ENCODE measurements around the gene FCGR2B.
"Not testable (repeated sequence)": the region's sequence is repeated elsewhere in the genome, so short reads cannot be mapped to it uniquely, and the experiment has no call there.

FCGR2B gene

DNA sequence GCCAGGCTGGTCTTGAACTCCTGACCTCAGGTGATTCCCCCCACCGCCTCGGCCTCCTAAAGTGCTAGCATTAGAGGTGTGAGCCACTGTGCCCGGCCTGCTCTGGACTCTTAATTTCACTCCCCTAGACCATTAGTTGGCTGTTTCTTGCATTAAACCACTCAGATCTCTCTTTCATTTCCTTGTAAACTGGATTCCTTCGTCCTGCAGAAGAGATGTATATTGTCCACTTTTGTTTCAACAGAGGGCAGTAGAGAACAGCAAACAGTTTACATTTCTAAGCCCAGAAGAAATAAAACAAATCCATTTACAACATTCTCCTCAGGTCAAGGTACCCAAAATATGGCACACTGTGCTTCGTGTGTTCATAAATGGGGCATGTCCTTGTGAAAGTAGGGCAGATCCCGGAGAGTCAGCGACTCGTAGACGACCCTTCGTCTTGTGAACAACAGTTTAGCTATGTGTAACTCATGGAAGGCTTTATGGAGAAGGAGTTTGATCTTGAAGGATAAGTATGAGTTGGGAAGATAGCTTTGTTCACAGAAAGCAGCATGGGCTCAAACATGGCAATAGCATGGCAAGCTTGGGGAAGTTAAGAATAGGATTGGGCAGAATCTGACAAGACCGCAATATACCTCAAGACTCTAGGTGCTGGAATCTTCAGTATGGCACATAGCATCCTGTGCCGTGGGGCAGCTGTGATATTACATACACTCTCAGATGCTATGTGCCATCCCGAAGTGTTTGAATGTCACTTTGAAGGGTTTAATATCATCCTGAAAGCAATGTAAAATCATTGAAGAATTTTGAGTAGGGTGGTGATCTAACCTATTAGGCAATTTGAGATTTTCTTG lies 15.2 kb upstream of the FCGR2B start:
- peak; percentile 38 for DNase-seq (ENCODE audit: low spot score)

DNA sequence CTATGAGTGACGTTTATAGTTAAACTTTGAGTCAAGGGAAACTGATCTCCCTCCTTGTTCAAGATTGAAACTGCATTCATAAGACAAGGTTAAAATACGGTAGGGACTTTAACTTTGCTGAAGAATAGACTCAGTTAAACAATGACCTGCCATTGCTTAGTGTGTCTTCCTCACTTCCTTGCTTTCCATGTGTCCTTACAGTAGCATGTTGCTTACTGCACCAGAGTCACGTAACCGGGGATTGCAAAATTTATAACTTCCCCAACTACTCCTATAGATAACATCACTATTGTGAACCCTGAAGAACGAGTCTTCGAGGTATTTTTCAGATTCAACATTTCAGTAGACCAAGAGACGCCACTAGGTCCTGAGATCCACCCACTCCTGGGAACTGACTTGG lies 9.4 kb upstream of the FCGR2B start:
- not testable (repeated sequence) for DNase-seq (ENCODE audit: low spot score)

DNA sequence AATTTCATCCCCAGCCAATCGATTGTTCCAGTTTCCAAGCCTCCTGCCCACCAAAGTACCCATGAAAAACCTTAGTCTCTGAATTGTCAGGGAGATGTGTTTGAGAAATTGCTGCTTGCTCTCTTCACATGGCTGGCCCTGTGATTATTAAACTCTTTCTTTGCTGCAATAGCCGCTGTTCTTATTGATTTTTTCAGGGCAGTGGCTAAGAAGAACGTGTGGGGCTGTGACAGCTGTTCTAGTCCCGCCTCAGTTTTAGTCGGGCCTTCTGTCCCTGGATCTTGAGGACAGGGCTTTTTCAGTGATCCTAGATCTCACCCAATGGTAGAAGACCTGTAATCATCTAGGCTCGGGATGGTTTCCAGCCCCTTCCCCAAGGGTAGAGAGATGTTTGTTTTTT lies 9.0 kb upstream of the FCGR2B start:
- not testable (repeated sequence) for DNase-seq (ENCODE audit: low spot score)

DNA sequence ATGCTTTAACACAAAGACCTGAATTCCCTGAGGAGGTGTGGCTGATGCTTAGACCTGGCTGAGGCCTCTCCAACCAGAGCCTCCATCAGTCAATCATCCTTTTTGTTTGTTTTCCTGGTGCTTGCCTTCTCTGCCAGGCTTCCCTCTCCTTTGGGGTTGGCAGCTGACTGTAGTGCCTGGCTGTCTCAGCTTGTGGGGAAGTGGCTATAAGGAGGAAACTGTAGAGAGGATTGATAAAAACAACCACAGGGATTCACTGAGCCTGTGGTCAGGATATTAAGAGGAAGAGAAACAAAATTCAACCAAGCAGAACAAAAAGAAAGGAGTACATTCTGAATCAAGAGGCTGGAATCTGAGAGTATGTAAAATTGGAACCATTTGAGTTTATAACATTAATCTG lies 4.4 kb upstream of the FCGR2B start:
- not testable (repeated sequence) for DNase-seq (ENCODE audit: low spot score)

DNA sequence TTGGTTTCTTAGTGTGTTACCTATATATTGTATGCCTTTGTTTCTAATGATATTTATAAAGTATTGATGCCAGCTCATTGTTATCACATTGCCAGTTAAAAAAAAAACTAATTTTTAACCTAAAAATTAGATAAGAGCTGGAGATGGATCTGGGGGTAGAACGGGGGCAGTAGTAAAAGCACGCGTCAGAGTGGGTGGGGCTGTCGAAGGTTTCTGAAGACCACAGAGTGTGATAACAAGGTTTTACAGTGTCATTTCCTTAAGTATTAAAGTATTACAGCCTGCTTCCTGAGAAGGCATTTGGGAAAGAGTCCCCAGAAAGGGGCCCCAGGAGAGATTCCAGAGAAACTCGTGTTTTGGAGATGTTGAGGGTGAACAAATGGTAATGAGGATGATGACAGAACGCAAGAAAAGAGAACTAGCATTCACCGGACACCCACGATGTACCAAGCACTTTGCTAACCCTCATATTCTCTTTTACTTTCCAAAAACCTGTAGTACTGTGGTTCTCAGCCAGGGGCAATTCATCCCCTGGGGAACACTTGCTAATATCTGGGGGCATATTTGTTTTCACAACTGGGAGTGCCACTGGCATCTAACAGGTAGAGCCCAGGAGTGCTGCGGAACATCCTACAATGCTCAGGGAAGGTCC lies 1.2 kb upstream of the FCGR2B start:
- not testable (repeated sequence) for DNase-seq (ENCODE audit: low spot score)

DNA sequence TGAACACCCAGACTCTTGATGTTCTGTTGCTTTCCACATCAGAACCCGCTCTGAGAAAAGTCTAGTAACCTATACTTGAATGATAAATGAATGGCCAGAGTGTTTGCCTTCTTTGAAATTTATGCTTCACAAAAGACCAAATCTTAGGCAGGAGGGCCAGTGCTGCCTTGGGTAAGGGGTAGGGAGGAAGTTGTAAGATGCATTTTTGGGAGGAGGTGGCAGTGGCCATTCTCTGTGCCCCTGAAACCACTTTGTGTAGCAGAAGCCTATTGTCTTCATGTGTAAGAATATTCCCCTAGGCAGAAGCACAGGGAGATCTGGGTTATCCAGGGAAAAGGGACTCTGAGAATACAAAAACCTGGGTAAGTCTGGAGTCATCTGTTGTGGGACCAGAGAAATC lies 626 bp downstream of the FCGR2B start:
- not testable (repeated sequence) for DNase-seq (ENCODE audit: low spot score)

DNA sequence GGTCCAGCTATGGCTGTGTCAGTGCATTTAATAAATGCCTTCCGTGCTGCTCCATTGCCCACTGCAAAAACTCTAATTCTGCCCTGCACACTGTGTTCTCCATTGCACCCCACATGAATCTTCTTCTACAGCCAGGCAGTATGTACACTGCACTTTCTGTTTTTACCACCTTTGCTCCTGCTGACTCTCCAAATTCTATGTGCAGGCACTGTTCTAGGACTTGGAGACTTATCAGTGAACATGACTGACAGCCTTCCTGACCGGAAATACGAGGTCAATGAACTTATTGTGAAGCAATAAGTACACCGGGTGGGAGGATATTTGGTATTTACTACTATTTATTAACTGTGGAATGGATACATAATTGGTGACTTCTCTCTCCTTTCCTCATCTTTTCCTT lies 1.7 kb downstream of the FCGR2B start:
- not testable (repeated sequence) for DNase-seq (ENCODE audit: low spot score)

DNA sequence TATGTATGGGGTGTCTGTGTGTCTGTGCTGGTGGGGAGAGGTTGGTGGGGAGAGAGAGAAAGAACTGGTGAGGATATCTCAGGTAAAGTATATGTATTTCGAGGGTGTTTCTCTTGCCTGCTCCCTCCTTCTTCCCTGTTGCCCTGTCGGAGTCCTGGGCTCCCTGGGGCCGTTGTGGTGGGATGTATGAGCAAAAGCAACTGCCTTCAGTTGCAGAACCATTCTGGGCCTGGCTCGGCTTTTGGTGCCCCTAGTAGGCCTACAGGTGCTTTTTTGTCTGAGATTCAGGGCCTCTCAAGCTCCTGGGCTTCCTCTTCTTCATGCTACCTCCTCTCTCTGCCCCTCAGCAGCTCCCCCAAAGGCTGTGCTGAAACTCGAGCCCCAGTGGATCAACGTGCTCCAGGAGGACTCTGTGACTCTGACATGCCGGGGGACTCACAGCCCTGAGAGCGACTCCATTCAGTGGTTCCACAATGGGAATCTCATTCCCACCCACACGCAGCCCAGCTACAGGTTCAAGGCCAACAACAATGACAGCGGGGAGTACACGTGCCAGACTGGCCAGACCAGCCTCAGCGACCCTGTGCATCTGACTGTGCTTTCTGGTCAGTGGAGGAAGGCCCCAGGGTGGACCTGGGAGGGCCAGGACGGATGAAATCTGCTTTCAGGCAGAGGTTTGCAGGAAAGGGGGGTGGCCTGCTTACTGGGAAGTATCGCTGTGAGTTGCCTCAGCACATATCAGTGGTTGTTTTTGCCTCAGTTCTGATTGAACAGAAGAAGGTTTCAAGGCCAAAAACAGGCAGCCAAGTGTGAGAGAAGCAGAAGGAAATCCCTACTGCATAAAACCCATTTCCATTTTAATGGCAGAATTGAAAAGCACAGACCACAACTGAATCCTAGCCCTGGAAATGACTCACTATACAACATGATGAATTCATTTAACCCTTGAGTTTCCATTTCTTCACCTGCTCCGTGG lies 8.4 kb downstream of the FCGR2B start:
- not testable (repeated sequence) for DNase-seq (ENCODE audit: low spot score)

DNA sequence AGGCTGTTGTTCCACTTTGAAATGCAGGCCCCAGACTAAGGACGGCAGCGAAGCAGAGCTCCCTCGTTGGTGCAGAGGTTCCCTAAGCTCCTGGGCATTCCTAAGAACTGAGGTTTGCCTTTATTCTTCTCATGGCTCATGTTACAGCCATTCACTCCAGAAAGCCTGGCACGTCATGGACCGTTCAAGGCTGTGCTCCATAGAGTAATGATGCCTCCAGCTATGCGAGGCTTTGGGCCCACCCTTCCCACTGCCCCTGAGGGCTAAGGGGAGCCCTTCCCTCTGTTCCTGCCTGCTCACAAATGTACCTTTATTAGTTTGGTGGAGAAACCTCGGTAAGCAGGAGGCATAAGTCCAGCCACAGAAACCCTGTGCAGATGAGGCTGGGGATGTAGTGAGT lies 10.5 kb downstream of the FCGR2B start:
- DNase-seq (ENCODE audit: low spot score): not testable (repeated sequence)

DNA sequence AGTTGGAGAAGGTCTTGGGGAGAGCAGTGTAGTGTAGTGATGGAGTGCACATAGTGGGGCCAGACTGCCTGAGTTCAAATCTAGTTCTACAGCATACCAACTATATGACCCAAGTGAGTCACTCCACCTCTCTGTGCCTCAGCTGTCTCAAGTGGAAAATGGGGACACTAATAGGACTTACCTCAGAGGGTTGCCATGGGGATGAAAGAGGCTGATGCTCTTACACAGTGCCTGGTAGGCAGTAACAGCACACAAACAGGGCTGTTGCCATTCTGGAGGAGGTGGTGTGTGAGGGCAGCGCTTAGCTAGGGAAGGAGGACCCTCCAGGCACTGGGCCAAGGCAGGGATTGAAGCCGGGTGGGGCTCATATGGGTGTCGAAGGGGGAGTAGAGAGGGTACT lies 11.5 kb downstream of the FCGR2B start:
- DNase-seq (ENCODE audit: low spot score): not testable (repeated sequence)

DNA sequence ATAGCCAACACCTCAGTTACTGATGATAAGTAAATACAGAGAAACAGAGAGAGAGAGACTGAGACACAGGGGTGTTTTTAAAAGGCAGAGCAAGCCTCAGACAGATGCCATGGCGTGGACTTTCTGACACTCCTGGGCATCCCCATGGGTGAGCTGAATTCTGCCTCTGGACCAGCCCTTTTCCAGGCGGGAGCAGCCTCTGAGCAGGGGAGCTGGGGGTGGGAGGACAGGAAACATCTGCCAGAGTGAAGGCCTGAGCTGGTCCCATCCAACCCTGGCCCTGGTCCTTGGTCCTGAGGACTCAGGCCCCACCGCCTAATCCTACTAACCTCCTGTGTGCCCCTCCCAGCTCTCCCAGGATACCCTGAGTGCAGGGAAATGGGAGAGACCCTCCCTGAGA lies 12.0 kb downstream of the FCGR2B start:
- not testable (repeated sequence) for DNase-seq (ENCODE audit: low spot score)

DNA sequence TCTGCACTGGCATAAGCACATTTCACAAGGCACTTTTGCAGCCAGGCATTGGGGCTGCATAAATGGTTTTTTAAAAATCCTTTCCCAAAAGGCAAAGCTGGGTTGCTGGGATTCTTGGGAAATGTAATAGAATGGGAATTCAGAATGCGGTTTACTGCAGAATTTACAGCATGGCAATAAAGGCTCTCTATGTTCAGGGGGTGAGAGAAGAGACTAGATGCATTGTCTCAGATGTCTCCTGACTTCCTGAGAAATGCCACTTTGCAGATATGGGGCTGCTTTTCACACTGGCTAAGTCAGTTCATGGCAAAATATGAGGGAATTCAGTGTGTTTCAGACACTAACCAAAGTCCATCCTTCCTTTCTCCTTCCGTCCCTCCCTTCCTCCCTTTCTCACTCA lies 13.5 kb downstream of the FCGR2B start:
- DNase-seq (ENCODE audit: low spot score): peak; percentile 67

DNA sequence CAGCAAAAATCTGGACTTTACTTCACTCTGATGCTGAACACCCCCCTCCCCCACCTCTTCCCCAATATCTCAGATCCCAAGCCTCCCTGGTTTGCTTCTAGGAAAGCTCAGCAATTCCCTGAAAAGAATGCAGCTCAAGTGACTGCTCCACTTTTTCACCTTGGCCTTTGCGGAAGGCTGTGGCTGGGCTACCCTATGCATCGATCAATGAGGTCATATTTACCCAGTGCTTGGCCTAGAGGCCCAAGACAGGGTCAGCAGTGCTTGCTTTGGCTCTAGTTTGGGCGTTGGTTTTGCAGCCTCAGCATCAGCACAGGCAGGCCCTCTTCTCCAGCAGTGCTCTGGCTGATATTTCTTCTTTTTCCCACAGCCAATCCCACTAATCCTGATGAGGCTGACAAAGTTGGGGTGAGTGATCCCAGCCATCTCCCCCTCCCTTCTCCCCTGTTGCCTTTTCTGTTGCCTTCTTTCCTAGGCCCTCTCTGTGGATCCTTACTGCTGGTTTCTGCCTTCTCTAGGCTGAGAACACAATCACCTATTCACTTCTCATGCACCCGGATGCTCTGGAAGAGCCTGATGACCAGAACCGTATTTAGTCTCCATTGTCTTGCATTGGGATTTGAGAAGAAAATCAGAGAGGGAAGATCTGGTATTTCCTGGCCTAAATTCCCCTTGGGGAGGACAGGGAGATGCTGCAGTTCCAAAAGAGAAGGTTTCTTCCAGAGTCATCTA lies 14.2 kb downstream of the FCGR2B start:
- DNase-seq (ENCODE audit: low spot score): no peak

DNA sequence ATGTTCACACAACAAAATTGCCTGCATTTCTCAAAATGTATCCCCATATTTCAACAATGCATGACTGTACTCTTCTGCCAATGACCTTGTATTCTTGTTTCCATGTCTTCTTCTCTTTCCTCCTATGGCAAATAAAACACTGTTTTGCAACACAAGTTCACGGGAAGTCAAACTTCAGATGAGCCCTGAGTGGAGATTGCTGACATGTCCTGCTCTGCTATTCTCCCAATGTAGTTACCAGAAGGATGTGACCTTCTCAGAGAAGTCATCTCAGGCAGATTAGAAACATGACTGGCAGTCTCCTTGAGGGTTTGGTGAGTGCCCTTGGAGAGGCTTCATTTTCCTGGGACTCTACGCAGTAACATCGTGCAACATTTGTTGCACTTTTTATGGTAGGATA lies 15.6 kb downstream of the FCGR2B start:
- DNase-seq (ENCODE audit: low spot score): no peak

DNA sequence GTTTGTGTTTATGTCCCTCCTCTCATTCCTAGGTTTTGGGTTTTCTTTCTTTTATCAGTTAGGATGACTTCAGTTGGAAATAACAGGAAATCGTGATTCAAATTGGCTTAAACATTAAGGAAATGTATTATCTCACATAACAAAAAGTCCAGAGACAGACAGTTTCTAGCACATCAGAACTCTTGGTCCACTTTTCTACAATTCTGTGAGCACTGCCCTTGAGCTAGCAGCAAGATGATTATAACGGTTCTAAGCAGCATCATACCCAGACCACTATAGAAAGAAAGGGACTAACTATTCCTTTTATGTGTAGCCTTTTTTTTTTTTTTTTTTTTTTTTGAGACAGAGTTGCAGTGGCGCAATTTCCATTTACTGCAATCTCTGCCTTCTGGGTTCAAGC lies 18.9 kb downstream of the FCGR2B start:
- no peak for DNase-seq (ENCODE audit: low spot score)

DNA sequence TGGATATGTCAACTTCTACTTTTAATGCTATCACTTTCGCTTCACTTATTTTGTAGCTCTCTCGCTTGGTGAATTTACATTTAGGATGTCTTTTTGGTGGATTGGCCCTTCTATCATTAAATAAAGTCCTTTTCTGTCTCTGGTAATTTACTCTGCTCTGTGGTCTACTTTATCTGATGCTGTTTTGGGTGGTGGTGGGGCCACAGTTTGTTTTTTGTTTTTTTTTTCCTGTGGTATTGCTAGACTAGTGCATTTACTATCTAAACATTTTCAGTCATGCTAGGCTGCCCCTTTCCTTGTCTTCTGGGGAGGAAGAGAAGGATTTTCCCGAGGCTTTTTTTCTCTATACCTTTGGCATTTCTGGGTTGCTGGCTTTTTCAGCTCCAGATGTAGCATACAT lies 26.0 kb downstream of the FCGR2B start:
- DNase-seq (ENCODE audit: low spot score): no peak

DNA sequence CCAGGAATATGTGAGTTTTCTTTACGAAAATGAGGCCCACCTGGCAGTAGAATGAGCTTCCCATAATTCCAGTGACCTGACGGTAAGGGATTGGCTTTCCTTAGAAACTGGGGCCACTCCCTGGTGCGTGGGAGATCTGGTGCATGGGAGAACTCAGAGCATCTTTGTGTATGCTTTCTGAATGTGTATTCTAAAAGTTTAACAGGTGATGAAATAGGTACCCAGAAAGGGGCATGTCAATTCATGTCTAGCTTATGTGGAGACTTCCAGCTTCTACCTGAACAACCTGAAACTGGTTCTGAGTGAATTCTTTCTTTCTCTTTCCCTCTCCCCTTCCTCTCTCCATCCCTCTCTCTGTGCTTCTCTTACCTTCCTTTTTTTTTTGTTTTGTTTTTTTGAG lies 28.9 kb downstream of the FCGR2B start:
- no peak for DNase-seq (ENCODE audit: low spot score)

DNA sequence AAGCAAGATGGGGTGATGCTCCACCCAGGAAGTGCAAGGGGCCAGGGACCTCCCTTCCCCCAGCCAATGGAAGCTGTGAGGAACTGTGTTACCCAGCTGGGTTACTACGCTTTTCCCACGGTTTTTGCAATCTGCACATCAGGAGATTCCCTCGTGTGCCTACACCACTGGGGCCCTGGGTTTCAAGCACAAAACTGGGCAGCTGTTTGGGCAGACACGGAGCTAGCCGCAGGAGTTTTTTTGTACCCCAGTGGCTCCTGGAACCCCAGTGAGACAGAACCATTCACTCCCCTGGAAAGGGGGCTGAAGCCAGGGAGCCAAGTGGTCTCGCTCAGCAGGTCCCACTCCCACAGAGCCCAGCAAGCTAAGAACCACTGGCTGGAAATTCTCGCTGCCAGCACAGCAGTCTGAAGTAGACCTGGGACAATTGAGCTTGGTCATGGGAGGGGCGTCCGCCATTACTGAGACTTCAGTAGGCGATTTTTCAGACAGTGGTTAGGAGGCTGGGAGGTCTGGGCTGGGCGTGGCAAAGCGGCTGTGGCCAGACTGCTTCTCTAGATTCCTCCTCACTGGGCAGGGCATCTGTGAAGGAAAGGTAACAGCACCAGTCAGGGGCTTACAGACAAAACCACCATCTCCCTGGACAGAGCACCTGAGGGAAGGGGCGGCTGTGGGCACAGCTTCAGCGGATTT lies 30.2 kb downstream of the FCGR2B start:
- DNase-seq (ENCODE audit: low spot score): not testable (repeated sequence)

DNA sequence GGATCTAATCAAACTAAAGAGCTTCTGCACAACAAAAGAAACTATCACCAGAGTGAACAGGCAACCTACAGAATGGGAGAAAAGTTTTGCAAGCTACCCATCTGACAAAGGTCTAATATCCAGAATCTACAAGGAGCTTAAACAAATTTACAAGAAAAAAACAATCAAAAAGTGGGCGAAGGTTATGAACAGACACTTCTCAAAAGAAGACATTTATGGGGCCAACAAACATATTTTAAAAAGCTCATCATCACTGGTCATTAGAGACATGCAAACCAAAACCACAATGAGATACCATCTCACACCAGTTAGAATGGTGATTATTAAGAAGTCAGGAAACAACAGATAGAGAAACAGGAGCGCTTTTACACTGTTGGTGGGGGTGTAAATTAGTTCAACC lies 35.4 kb downstream of the FCGR2B start:
- not testable (repeated sequence) for DNase-seq (ENCODE audit: low spot score)

DNA sequence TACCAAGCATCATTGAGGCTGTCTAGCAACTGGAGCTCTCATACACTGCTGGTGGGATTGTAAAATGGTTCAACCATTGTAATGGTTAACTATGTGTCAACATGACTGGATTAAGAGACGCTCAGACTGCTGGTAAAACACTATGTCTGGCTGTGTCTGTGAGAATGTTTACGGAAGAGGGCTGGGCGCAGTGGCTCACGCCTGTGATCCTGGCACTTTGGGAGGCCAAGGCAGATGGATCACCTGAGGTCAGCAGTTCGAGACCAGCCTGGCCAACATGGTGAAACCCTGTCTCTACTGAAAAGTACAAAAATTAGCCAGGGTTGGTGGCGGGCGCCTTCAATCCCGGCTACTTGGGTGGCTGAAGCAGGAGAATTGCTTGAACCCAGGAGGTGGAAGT lies 39.3 kb downstream of the FCGR2B start:
- DNase-seq (ENCODE audit: low spot score): no peak

DNA sequence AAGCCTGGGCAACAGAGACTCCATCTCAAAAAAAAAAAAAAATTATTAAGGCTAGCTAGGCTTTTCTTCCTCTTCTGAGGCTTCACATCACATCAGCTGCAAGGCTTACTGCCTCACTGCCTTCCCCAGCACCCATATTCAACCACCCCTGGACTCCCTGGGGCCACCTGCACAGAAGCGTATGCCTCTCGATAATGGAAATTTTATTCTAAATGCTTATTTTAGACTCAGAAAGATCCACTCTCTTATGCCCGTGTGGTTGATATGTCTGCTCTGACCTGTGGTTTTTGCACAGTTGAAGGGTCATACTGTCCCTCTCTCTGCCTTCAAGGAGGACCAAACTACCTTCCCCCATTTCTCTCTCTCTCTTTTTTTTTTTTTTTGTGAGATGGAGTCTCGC lies 42.6 kb downstream of the FCGR2B start:
- DNase-seq (ENCODE audit: low spot score): no peak
